Anterior cingulate cortex (tissue), 58 donors: ENCODE measurements around the gene SLC7A10.
A peak's percentile ranks its signal among the peaks of the same experiment; 100 is the strongest.
"Not testable (repeated sequence)": the region's sequence is repeated elsewhere in the genome, so short reads cannot be mapped to it uniquely, and the experiment has no call there.

Experiments
- DNase-seq, 58 donors: peaks; one replicate each; lab custom pipeline; 2025; lab: John Stamatoyannopoulos, UW

The SLC7A10 gene

GRCh38 chr19:33239223-33239975, 13.7 kb upstream of the SLC7A10 start:
- DNase-seq, result no peak

- no peak for DNase-seq
Observed at GRCh38 chr19:33238481-33239149, 13.0 kb upstream of the SLC7A10 start.

GRCh38 chr19:33236696-33237390, 11.2 kb upstream of the SLC7A10 start:
- no peak for DNase-seq

GRCh38 chr19:33235996-33236350, 10.3 kb upstream of the SLC7A10 start:
- DNase-seq, result no peak

- peak in 46 of 58 donors; percentile 16 to 87 (median 44) for DNase-seq
Observed at GRCh38 chr19:33235269-33235995, 9.8 kb upstream of the SLC7A10 start.

- DNase-seq, result no peak
Observed at GRCh38 chr19:33234736-33235135, 9.1 kb upstream of the SLC7A10 start.

GRCh38 chr19:33234092-33234491, 8.4 kb upstream of the SLC7A10 start:
- no peak for DNase-seq

GRCh38 chr19:33233056-33233873, 7.6 kb upstream of the SLC7A10 start:
- DNase-seq, result no peak

- no peak for DNase-seq
Observed at GRCh38 chr19:33232656-33233055, 7.0 kb upstream of the SLC7A10 start.

- DNase-seq, result no peak
Observed at GRCh38 chr19:33231511-33231910, 5.9 kb upstream of the SLC7A10 start.

GRCh38 chr19:33229962-33230361, 4.3 kb upstream of the SLC7A10 start:
- DNase-seq, result no peak

GRCh38 chr19:33227870-33228599, 2.4 kb upstream of the SLC7A10 start:
- DNase-seq, result no peak

GRCh38 chr19:33227242-33227650, 1.6 kb upstream of the SLC7A10 start:
- no peak for DNase-seq

GRCh38 chr19:33226550-33227241, 1.0 kb upstream of the SLC7A10 start:
- DNase-seq, result peak in 6 of 58 donors; percentile 8 to 45 (median 28)

- DNase-seq, result no peak
Observed at GRCh38 chr19:33224694-33225457, 774 bp downstream of the SLC7A10 start.

GRCh38 chr19:33222255-33222654, 3.4 kb downstream of the SLC7A10 start:
- DNase-seq, result not testable (repeated sequence)

GRCh38 chr19:33221638-33222037, 4.0 kb downstream of the SLC7A10 start:
- peak in 4 of 58 donors; percentile 17 to 21 (median 19) for DNase-seq

GRCh38 chr19:33220735-33221134, 4.9 kb downstream of the SLC7A10 start:
- DNase-seq, result no peak
